B cell (primary cell): Measurements from ENCODE around the gene NDUFA8. TPM values are rescaled to one million over a fixed set of nuclear protein-coding genes. Genes with fewer than 3 reads are reported as not detected.

Experiments
- ATAC-seq: fragments of 200-7000 bp; cut with Tn5 transposase; one replicate; pipeline ENCODE4 v1.10.0; 2021; ENCODE audit warnings: low read depth, mild to moderate bottlenecking, moderate number of reproducible peaks, moderate library complexity
- CTCF ChIA-PET: fragments of 350-600 bp; sonication (Branson Sonifier 250); formaldehyde crosslinking; loops from one replicate; lab custom pipeline; 2021; ENCODE audit warnings: antibody characterized with exemption, inconsistent platforms; lab: Charles Lee
- POLR2A ChIA-PET: fragments of 350-600 bp; sonication (Branson Sonifier 250); formaldehyde crosslinking; loops from one replicate; lab custom pipeline; 2021; ENCODE audit warnings: antibody characterized with exemption; lab: Charles Lee
- DNase-seq: peaks from one replicate; pipeline ENCODE4 v3.0.0; 2013
- H2AFZ ChIP-seq: 2 replicates; pipeline ENCODE4 v1.6.1; 2012; ENCODE audit warnings: mild to moderate bottlenecking, low read depth, low read length; ENCODE audit not compliant: insufficient read depth, poor library complexity, severe bottlenecking
- H3K27ac ChIP-seq, 2 donors: 1 replicate in 1 of 2; 2 replicates in 1 of 2; pipeline ENCODE4 v1.5.1; 2012 to 2013; ENCODE audit warnings: low read length in 2 of 2, mild to moderate bottlenecking in 2 of 2, moderate library complexity in 1 of 2
- H3K27me3 ChIP-seq, 4 experiments: fragments of 200-600 bp in 1 of 4; sonication (generic) in 1 of 4; replicated peaks in 1 of 4; 1 replicate in 2 of 4; 2 replicates in 2 of 4; pipeline versions ENCODE4 v1.6.1 to v1.7.0; 2013 to 2016; ENCODE audit warnings: low read length in 3 of 4, mild to moderate bottlenecking in 2 of 4, mixed read lengths in 1 of 4, moderate library complexity in 1 of 4; ENCODE audit not compliant: insufficient read depth in 4 of 4, control insufficient read depth in 3 of 4; ENCODE audit errors: control extremely low read depth in 1 of 4
- H3K36me3 ChIP-seq, 2 experiments: replicated peaks in 1 of 2; 1 replicate in 1 of 2; 2 replicates in 1 of 2; pipeline versions ENCODE4 v1.6.1 to v1.7.1; 2013; ENCODE audit warnings: low read length in 1 of 2; ENCODE audit not compliant: insufficient read depth in 2 of 2, control insufficient read depth in 1 of 2; ENCODE audit errors: control extremely low read depth in 1 of 2, extremely low read depth in 1 of 2
- H3K4me1 ChIP-seq, 2 donors: fragments of 200-600 bp in 1 of 2; sonication (generic) in 1 of 2; 1 replicate in 1 of 2; 2 replicates in 1 of 2; pipeline versions ENCODE4 v1.5.1 to v1.6.1; 2013 to 2017; ENCODE audit warnings: low read length in 2 of 2; ENCODE audit not compliant: control insufficient read depth in 2 of 2, insufficient read depth in 2 of 2
- H3K4me2 ChIP-seq: replicated peaks from 2 replicates; pipeline ENCODE3; 2012; ENCODE audit warnings: mild to moderate bottlenecking, low read depth, low read length; ENCODE audit not compliant: poor library complexity, severe bottlenecking
- H3K4me3 ChIP-seq, 5 experiments: fragments of 200-600 bp in 1 of 5; sonication (generic) in 1 of 5; 1 replicate in 3 of 5; 2 replicates in 2 of 5; pipeline versions ENCODE4 v1.5.1 to v1.7.0; 2011 to 2016; ENCODE audit warnings: low read length in 4 of 5, mild to moderate bottlenecking in 4 of 5, low read depth in 2 of 5, control low read depth in 1 of 5, moderate library complexity in 1 of 5; ENCODE audit not compliant: insufficient read depth in 1 of 5; ENCODE audit errors: control extremely low read depth in 1 of 5, extremely low read depth in 1 of 5
- H3K79me2 ChIP-seq: fragments of 200-600 bp; sonication (generic); one replicate; pipeline ENCODE4 v1.6.0; 2016; ENCODE audit warnings: low read length; ENCODE audit not compliant: control insufficient read depth, insufficient read depth
- H3K9ac ChIP-seq: fragments of 200-600 bp; sonication (generic); 2 replicates; pipeline ENCODE4 v1.6.1; 2017; ENCODE audit warnings: mild to moderate bottlenecking, low read length, moderate library complexity
- H3K9me3 ChIP-seq, 3 donors: one replicate each; pipeline versions ENCODE4 v1.6.1 to v1.7.1; 2013; ENCODE audit warnings: low read length in 2 of 3; ENCODE audit not compliant: control insufficient read depth in 2 of 3, insufficient read depth in 1 of 3; ENCODE audit errors: control extremely low read depth in 1 of 3
- H4K20me1 ChIP-seq: 2 replicates; pipeline ENCODE4 v1.6.0; 2012; ENCODE audit warnings: mild to moderate bottlenecking, low read length; ENCODE audit not compliant: insufficient read depth, control insufficient read depth, poor library complexity, severe bottlenecking
- H3K27ac Mint-ChIP-seq: one replicate; pipeline ENCODE4 v1.8.0; 2021; ENCODE audit warnings: mixed read lengths
- H3K27me3 Mint-ChIP-seq: one replicate; pipeline ENCODE4 v1.8.0; 2021; ENCODE audit warnings: mixed read lengths
- H3K4me1 Mint-ChIP-seq: one replicate; pipeline ENCODE4 v1.8.0; 2021; ENCODE audit warnings: mixed read lengths
- H3K4me3 Mint-ChIP-seq: one replicate; pipeline ENCODE4 v1.8.0; 2021; ENCODE audit warnings: mixed read lengths
- H3K9me3 Mint-ChIP-seq: one replicate; pipeline ENCODE4 v1.8.0; 2022; ENCODE audit warnings: mixed read lengths; ENCODE audit not compliant: insufficient read depth
- EZH2 ChIP-seq: IDR thresholded peaks from 2 replicates; pipeline ENCODE4 v1.6.1; 2012; ENCODE audit warnings: borderline replicate concordance, low read depth, mild to moderate bottlenecking, moderate library complexity, low read length; ENCODE audit not compliant: insufficient read depth, poor library complexity, severe bottlenecking
- WGBS: methylation state at CpG from one replicate; pipeline ENCODE4 v1.1.5; 2013; ENCODE audit warnings: missing lambda C conversion rate; ENCODE audit not compliant: insufficient coverage; 5-methylcytosine and 5-hydroxymethylcytosine counted together
- intact Hi-C: fragments of 100-400 bp; cut with micrococcal nuclease; formaldehyde crosslinking; loops from one replicate; pipeline ENCODE4 v1.10.0; 2022
- polyA plus RNA-seq: library from polyadenylated mRNA; depleted of rRNA; stranded (reverse); fragments of >200 nt; gene quantifications from 2 replicates; pipeline ENCODE4 v1.2.3, GENCODE V29; 2012
- total RNA-seq, 2 donors: library from RNA; stranded (reverse); fragments of 120-200 nt in 1 of 2; gene quantifications; 1 replicate in 1 of 2; 2 replicates in 1 of 2; pipeline versions ENCODE4 v1.2.3 to v1.2.4, GENCODE V29; 2013 to 2022
- TF ChIP-seq, protein P1 (sequence below): fragments of 200-600 bp; IDR thresholded peaks from one replicate; pipeline ENCODE4 v1.8.0; 2022; ENCODE audit warnings: antibody characterized with exemption, mild to moderate bottlenecking

NDUFA8 gene
- total and polyA plus RNA-seq, 2 donors (not counting 1 experiment from before 2014, with no cell fraction given): 10.6 to 15.7 TPM

DNA sequence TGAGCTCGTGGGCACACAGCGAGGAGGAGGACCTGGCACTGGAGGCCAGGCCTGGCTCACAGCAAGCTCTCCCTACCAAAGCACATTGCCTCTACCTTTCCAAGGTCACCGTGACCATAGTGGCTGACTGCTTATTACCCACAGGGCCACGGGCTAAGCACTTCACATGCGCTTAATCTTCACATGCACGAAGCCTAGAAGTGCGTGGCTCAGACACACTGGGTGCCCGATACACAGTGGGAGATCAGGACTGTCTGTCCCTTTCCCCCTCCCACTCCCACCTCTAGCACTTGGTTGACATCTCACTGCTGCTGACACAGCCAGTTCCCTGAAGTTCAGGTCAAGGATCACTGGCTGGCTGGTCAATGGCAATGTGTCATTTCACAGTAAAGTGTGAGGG is 45.6 kb upstream of the NDUFA8 start:
- no peaks in the 10 kb centered on the region for H3K4me1 Mint-ChIP-seq
- intact Hi-C loops: no loop called here
- Histone ChIP-seq H3K4me2 (no peak overlapping the region), H3K27ac (no peak overlapping the region), H3K27me3 (no peaks in the 10 kb centered on the region), H3K79me2 (no peaks in the 10 kb centered on the region), H3K4me3 (no peak overlapping the region), H3K9ac (no peak overlapping the region), H2AFZ (no peak overlapping the region), H3K36me3 (no peaks in the 10 kb centered on the region), H3K9me3 (no peaks in the 10 kb centered on the region), H4K20me1 (no peaks in the 10 kb centered on the region), H3K4me1 (no peaks in the 10 kb centered on the region)
- H3K4me3 Mint-ChIP-seq: no peak overlapping the region
- TF ChIP-seq EZH2: no peak
- TF ChIP-seq, protein P1, sequence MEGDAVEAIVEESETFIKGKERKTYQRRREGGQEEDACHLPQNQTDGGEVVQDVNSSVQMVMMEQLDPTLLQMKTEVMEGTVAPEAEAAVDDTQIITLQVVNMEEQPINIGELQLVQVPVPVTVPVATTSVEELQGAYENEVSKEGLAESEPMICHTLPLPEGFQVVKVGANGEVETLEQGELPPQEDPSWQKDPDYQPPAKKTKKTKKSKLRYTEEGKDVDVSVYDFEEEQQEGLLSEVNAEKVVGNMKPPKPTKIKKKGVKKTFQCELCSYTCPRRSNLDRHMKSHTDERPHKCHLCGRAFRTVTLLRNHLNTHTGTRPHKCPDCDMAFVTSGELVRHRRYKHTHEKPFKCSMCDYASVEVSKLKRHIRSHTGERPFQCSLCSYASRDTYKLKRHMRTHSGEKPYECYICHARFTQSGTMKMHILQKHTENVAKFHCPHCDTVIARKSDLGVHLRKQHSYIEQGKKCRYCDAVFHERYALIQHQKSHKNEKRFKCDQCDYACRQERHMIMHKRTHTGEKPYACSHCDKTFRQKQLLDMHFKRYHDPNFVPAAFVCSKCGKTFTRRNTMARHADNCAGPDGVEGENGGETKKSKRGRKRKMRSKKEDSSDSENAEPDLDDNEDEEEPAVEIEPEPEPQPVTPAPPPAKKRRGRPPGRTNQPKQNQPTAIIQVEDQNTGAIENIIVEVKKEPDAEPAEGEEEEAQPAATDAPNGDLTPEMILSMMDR: no peak
- POLR2A ChIA-PET: no interaction called here
- DNase-seq (no peak), ATAC-seq (no peak)
- 95% methylated on average over 8 of the region's 8 CpGs for WGBS
- H3K27ac Mint-ChIP-seq: no peak overlapping the region
- no peaks in the 10 kb centered on the region for H3K9me3 Mint-ChIP-seq
- peaks cover 14% of the 10 kb centered on the region for H3K27me3 Mint-ChIP-seq
- CTCF ChIA-PET: no interaction called here

DNA sequence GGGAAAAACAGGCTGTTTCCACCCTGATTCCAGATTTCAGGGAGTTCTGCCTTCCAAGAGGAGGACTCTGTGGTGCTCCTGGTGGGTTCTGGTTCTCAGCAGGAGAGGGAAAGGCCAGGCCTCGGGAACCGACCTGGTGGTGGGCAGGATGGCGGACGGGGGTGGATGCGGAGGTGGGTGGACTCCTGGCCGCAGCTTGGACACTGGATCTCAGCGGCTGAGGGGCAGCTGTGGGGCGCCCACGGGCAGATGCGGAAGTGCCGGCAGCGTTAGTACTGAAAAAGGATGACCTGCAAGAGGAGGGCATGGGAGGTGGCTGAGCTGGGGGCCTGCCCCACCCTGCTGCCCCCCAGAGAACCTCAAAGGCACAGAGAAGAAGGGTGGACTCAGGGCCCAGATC is 44.9 kb upstream of the NDUFA8 start:
- no peaks in the 10 kb centered on the region for H3K4me1 Mint-ChIP-seq
- Histone ChIP-seq H3K79me2 (no peaks in the 10 kb centered on the region), H3K9ac (no peak overlapping the region), H3K4me1 (no peaks in the 10 kb centered on the region), H3K36me3 (no peaks in the 10 kb centered on the region), H3K27me3 (no peaks in the 10 kb centered on the region), H3K27ac (no peak overlapping the region), H3K9me3 (no peaks in the 10 kb centered on the region), H2AFZ (no peak overlapping the region), H4K20me1 (no peaks in the 10 kb centered on the region), H3K4me3 (no peak overlapping the region), H3K4me2 (no peak overlapping the region)
- H3K4me3 Mint-ChIP-seq: no peak overlapping the region
- peaks cover 12% of the 10 kb centered on the region for H3K27me3 Mint-ChIP-seq
- CTCF ChIA-PET: no interaction called here
- POLR2A ChIA-PET: no interaction called here
- H3K27ac Mint-ChIP-seq: no peak overlapping the region
- WGBS: 92% methylated on average over 12 of the region's 12 CpGs
- TF ChIP-seq, protein P1: no peak
- TF ChIP-seq EZH2: no peak
- no peaks in the 10 kb centered on the region for H3K9me3 Mint-ChIP-seq
- DNase-seq: no peak
- intact Hi-C loops: no loop called here
- no peak for ATAC-seq
